Endothelial cell of umbilical vein (primary cell): ENCODE measurements around the gene PPP1R13L. TPM values are rescaled to one million over a fixed set of nuclear protein-coding genes. Genes with fewer than 3 reads are reported as not detected.

Experiments
- BruUV-seq: library from RNA; stranded (reverse); fragments of 400-500 nt; replicated peaks from 2 replicates; lab custom pipeline; 2021; lab: Mats Ljungman, UMichigan
- CTCF ChIA-PET: fragments of 300-600, 350-600 bp; sonication (Branson Sonifier 250); formaldehyde crosslinking; loops from one replicate; lab custom pipeline; 2021; ENCODE audit warnings: antibody characterized with exemption, inconsistent platforms; lab: Charles Lee
- POLR2A ChIA-PET: fragments of 300-600, 350-600 bp; sonication (Branson Sonifier 250); formaldehyde crosslinking; loops from one replicate; lab custom pipeline; 2021; ENCODE audit warnings: antibody characterized with exemption, inconsistent platforms; lab: Charles Lee
- DNase-seq: peaks from one replicate; pipeline ENCODE4 v3.0.0-alpha.2; 2011; ENCODE audit warnings: low read depth, low spot score
- FAIRE-seq: peaks from 2 replicates; lab custom pipeline; 2011; peaks lifted over from hg19 to GRCh38; lab: Jason Lieb, UNC
- H2AFZ ChIP-seq: 2 replicates; pipeline ENCODE4 v1.6.0; 2012; ENCODE audit warnings: low read depth, low read length, control low read depth, inconsistent platforms
- H3K27ac ChIP-seq: 2 replicates; pipeline ENCODE4 v1.5.1; 2011; ENCODE audit warnings: low read depth, mild to moderate bottlenecking, control low read depth, low read length, moderate library complexity; ENCODE audit not compliant: insufficient read depth
- H3K27me3 ChIP-seq, 2 experiments: 2 replicates each; pipeline versions ENCODE4 v1.6.0 to v1.6.1; 2011; ENCODE audit warnings: low read length in 2 of 2, mixed read lengths in 1 of 2; ENCODE audit not compliant: control insufficient read depth in 2 of 2, insufficient read depth in 2 of 2
- H3K36me3 ChIP-seq, 2 experiments: 2 replicates in 1 of 2; 3 replicates in 1 of 2; pipeline ENCODE4 v1.5.1; 2011; ENCODE audit warnings: low read length in 2 of 2, mild to moderate bottlenecking in 1 of 2, moderate library complexity in 1 of 2; ENCODE audit not compliant: control insufficient read depth in 2 of 2, insufficient read depth in 2 of 2; ENCODE audit errors: extremely low read depth in 1 of 2
- H3K4me1 ChIP-seq: 3 replicates; pipeline ENCODE4 v1.5.1; 2011; ENCODE audit warnings: mild to moderate bottlenecking, low read length; ENCODE audit not compliant: control insufficient read depth, insufficient read depth; ENCODE audit errors: extremely low read depth
- H3K4me2 ChIP-seq: 2 replicates; pipeline ENCODE4 v1.6.1; 2011; ENCODE audit warnings: low read length, control low read depth, mixed read lengths; ENCODE audit not compliant: insufficient read depth
- H3K4me3 ChIP-seq, 3 experiments: fragments of 200-600 bp in 1 of 3; sonication (generic), shearing (Covaris generic) in 1 of 3; replicated peaks in 1 of 3; 2 replicates each; pipeline ENCODE4 v1.5.1; 2011 to 2016; ENCODE audit warnings: control low read depth in 3 of 3, low read length in 3 of 3, mild to moderate bottlenecking in 2 of 3, inconsistent platforms in 1 of 3, low read depth in 1 of 3, moderate library complexity in 1 of 3; ENCODE audit not compliant: insufficient read depth in 1 of 3
- H3K79me2 ChIP-seq: 2 replicates; pipeline ENCODE4 v1.6.0; 2012; ENCODE audit warnings: low read length, inconsistent platforms; ENCODE audit not compliant: control insufficient read depth, insufficient read depth
- H3K9ac ChIP-seq: replicated peaks from 2 replicates; pipeline ENCODE3; 2011; ENCODE audit warnings: low read length, control low read depth; ENCODE audit not compliant: insufficient read depth; ENCODE audit errors: extremely low read depth
- H3K9me1 ChIP-seq: replicated peaks from 3 replicates; pipeline ENCODE4 v1.6.0; 2011; ENCODE audit warnings: mild to moderate bottlenecking, low read length; ENCODE audit not compliant: control insufficient read depth, insufficient read depth; ENCODE audit errors: extremely low read depth
- H3K9me3 ChIP-seq: replicated peaks from 2 replicates; pipeline ENCODE4 v1.5.1; 2012; ENCODE audit warnings: low read length, inconsistent platforms; ENCODE audit not compliant: control insufficient read depth, insufficient read depth
- H4K20me1 ChIP-seq: replicated peaks from 2 replicates; pipeline ENCODE3; 2011; ENCODE audit warnings: mild to moderate bottlenecking, low read length; ENCODE audit not compliant: control insufficient read depth, insufficient read depth; ENCODE audit errors: extremely low read depth
- EZH2 ChIP-seq: IDR thresholded peaks from 2 replicates; pipeline ENCODE4 v1.6.1; 2012; ENCODE audit warnings: borderline replicate concordance, low read depth, mild to moderate bottlenecking, moderate library complexity, low read length, inconsistent platforms; ENCODE audit not compliant: severe bottlenecking
- FOS ChIP-seq: IDR thresholded peaks from 2 replicates; pipeline ENCODE4 v1.6.1; 2011; ENCODE audit warnings: mild to moderate bottlenecking, low read length, moderate library complexity, borderline replicate concordance; ENCODE audit not compliant: insufficient read depth
- GATA2 ChIP-seq: IDR thresholded peaks from 2 replicates; pipeline ENCODE4 v1.7.0; 2011; ENCODE audit warnings: low read depth, mild to moderate bottlenecking, moderate library complexity, mixed read lengths, low read length; ENCODE audit not compliant: insufficient read length, insufficient read depth
- JUN ChIP-seq: IDR thresholded peaks from 2 replicates; pipeline ENCODE4 v1.6.1; 2011; ENCODE audit warnings: borderline replicate concordance, low read depth; ENCODE audit not compliant: insufficient read length, insufficient read depth
- MYC ChIP-seq: IDR thresholded peaks from one replicate; pipeline ENCODE4 v1.6.1; 2011; ENCODE audit warnings: mild to moderate bottlenecking, low read depth, low read length
- POLR2A ChIP-seq: IDR thresholded peaks from 2 replicates; pipeline ENCODE4 v1.6.1; 2012; ENCODE audit warnings: low read depth, mild to moderate bottlenecking, control low read depth, low read length
- POLR2AphosphoS5 ChIP-seq: IDR thresholded peaks from 2 replicates; pipeline ENCODE4 v1.6.1; 2012; ENCODE audit warnings: low read depth, mild to moderate bottlenecking, control low read depth, low read length, moderate library complexity; ENCODE audit not compliant: insufficient read depth
- dilution Hi-C: fragments of 300-500 bp; cut with MboI; formaldehyde crosslinking; loops from one replicate; pipeline ENCODE4 v1.15.0; 2019; ENCODE audit warnings: low sequenced_read_pairs; ENCODE audit not compliant: extremely low pct_ligation_motif_present
- intact Hi-C: fragments of 100-400 bp; cut with micrococcal nuclease; formaldehyde crosslinking; loops from one replicate; pipeline ENCODE4 v1.10.0; 2022
- polyA plus RNA-seq, 4 experiments: library from polyadenylated mRNA; depleted of rRNA in 3 of 4; stranded (reverse) in 3 of 4; unstranded in 1 of 4; fragments of >200 nt; gene quantifications; 2 replicates each; pipeline versions ENCODE4 v1.2.1 to v1.2.3, GENCODE V29; 2011 to 2012; ENCODE audit warnings: missing spikeins in 1 of 4
- total RNA-seq: library from RNA; stranded (reverse); gene quantifications from 2 replicates; pipeline ENCODE4 v1.2.3, GENCODE V29; 2021
- TF ChIP-seq, protein P1 (sequence below), 2 donors: IDR thresholded peaks; 1 replicate in 1 of 2; 2 replicates in 1 of 2; pipeline ENCODE4 v1.5.1; 2011; ENCODE audit warnings: low read length in 2 of 2, mild to moderate bottlenecking in 2 of 2, moderate library complexity in 2 of 2, control low read depth in 1 of 2, inconsistent platforms in 1 of 2, low read depth in 1 of 2; ENCODE audit not compliant: insufficient read depth in 1 of 2; ENCODE audit errors: extremely low read depth in 1 of 2
- TF ChIP-seq, protein P2 (sequence below): IDR thresholded peaks from 2 replicates; pipeline ENCODE4 v1.6.1; 2011; ENCODE audit not compliant: insufficient read depth, insufficient read length

PPP1R13L gene
- total and polyA plus RNA-seq, 2 donors (not counting 3 experiments of a cell fraction or from before 2014, with no cell fraction given), result 28.5 to 77.4 TPM

GRCh38 chr19:45352914-45353796 lies 51.7 kb downstream of the PPP1R13L start:
- Histone ChIP-seq H3K4me3 (no peak overlapping the region), H3K4me2 (no peak overlapping the region), H3K27me3 (no peaks in the 10 kb centered on the region), H3K9ac (no peak overlapping the region), H3K36me3 (peaks cover 7 to 42% of the 10 kb centered on the region in 2 experiments), H3K27ac (no peak overlapping the region), H4K20me1 (no peaks in the 10 kb centered on the region), H3K4me1 (no peaks in the 10 kb centered on the region), H3K9me1 (no peaks in the 10 kb centered on the region), H3K79me2 (no peaks in the 10 kb centered on the region), H3K9me3 (no peaks in the 10 kb centered on the region), H2AFZ (no peak overlapping the region)
- ChIA-PET POLR2A (no interaction called here), CTCF (no interaction called here)
- DNase-seq (no peak), FAIRE-seq (no peak)
- TF ChIP-seq, protein P1, sequence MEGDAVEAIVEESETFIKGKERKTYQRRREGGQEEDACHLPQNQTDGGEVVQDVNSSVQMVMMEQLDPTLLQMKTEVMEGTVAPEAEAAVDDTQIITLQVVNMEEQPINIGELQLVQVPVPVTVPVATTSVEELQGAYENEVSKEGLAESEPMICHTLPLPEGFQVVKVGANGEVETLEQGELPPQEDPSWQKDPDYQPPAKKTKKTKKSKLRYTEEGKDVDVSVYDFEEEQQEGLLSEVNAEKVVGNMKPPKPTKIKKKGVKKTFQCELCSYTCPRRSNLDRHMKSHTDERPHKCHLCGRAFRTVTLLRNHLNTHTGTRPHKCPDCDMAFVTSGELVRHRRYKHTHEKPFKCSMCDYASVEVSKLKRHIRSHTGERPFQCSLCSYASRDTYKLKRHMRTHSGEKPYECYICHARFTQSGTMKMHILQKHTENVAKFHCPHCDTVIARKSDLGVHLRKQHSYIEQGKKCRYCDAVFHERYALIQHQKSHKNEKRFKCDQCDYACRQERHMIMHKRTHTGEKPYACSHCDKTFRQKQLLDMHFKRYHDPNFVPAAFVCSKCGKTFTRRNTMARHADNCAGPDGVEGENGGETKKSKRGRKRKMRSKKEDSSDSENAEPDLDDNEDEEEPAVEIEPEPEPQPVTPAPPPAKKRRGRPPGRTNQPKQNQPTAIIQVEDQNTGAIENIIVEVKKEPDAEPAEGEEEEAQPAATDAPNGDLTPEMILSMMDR (IDR thresholded peaks at IDR 0.05; ENCODE audit: extremely low read depth in 1 of 2, insufficient read depth in 1 of 2, low read depth in 1 of 2, low read length in 2 of 2), result no peak
- TF ChIP-seq, protein P2, sequence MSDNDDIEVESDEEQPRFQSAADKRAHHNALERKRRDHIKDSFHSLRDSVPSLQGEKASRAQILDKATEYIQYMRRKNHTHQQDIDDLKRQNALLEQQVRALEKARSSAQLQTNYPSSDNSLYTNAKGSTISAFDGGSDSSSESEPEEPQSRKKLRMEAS, result no peak
- TF ChIP-seq POLR2A, result no peak
- TF ChIP-seq FOS, result no peak
- no peak for TF ChIP-seq EZH2
- no peak for TF ChIP-seq POLR2AphosphoS5
- TF ChIP-seq MYC, result no peak
- no peak for TF ChIP-seq JUN
- no peak for TF ChIP-seq GATA2
- dilution Hi-C loops, result no loop called here
- intact Hi-C loops, result no loop called here
- no TSS peak for BruUV-seq
